HepG2 (cell line): ENCODE results near the gene KAZN. TPM values are rescaled to one million over a fixed set of nuclear protein-coding genes. Genes with fewer than 3 reads are reported as not detected.

Source experiments
- ATAC-seq: fragments of 200-7000 bp; cut with Tn5 transposase; 3 replicates; pipeline ENCODE4 v1.9.1; 2020; ENCODE audit warnings: mild to moderate bottlenecking, moderate library complexity
- BruUV-seq: library from RNA; stranded (reverse); fragments of 400-500 nt; replicated peaks from 2 replicates; lab custom pipeline; 2021; lab: Mats Ljungman, UMichigan
- CTCF ChIA-PET: fragments of 300-600 bp; formaldehyde crosslinking; extraction: SDS; loops from one replicate; lab custom pipeline; 2021; ENCODE audit warnings: low total read pairs, inconsistent platforms, low intra/inter-chr PET ratio; lab: Yijun Ruan, JAX
- POLR2A ChIA-PET: fragments of 350-600 bp; sonication (Branson Sonifier 250); formaldehyde crosslinking; loops from one replicate; lab custom pipeline; 2020; ENCODE audit warnings: antibody characterized with exemption, inconsistent platforms; lab: Yijun Ruan, JAX
- DNase-seq: peaks from one replicate; pipeline ENCODE4 v3.0.0-alpha.2; 2015; ENCODE audit warnings: low spot score
- FAIRE-seq: peaks from 3 replicates; lab custom pipeline; 2011; peaks lifted over from hg19 to GRCh38; lab: Jason Lieb, UNC
- H2AFZ ChIP-seq: one replicate; pipeline ENCODE4 v1.6.1; 2011; ENCODE audit warnings: low read length, inconsistent platforms
- H3K27ac ChIP-seq: fragments of 300-600 bp; 3 replicates; pipeline ENCODE4 v1.8.0; 2011; ENCODE audit warnings: mixed run types, mild to moderate bottlenecking, mixed read lengths, low read length, inconsistent platforms; ENCODE audit not compliant: insufficient read depth; ENCODE audit errors: extremely low read length
- H3K27me3 ChIP-seq, 2 experiments: fragments of 200-600 bp in 1 of 2; 2 replicates in 1 of 2; 3 replicates in 1 of 2; pipeline versions ENCODE4 v1.6.0 to v1.8.0; 2011; ENCODE audit warnings: low read length in 2 of 2, mild to moderate bottlenecking in 2 of 2, moderate library complexity in 2 of 2, inconsistent platforms in 1 of 2; ENCODE audit not compliant: insufficient read depth in 2 of 2, control insufficient read depth in 1 of 2
- H3K36me3 ChIP-seq, 2 experiments: fragments of 200-600 bp in 1 of 2; replicated peaks in 1 of 2; 2 replicates in 1 of 2; 3 replicates in 1 of 2; pipeline versions ENCODE4 v1.5.1 to v1.8.0; 2011; ENCODE audit warnings: low read length in 2 of 2, inconsistent platforms in 1 of 2; ENCODE audit not compliant: insufficient read depth in 2 of 2, control insufficient read depth in 1 of 2
- H3K4me1 ChIP-seq: 2 replicates; pipeline ENCODE4 v1.5.1; 2012; ENCODE audit warnings: low read length, inconsistent platforms; ENCODE audit not compliant: insufficient read depth
- H3K4me2 ChIP-seq: 2 replicates; pipeline ENCODE4 v1.6.0; 2011; ENCODE audit warnings: low read depth, low read length, inconsistent platforms
- H3K4me3 ChIP-seq, 3 experiments: fragments of 200-600 bp in 1 of 3; sonication (generic), shearing (Covaris generic) in 1 of 3; replicated peaks in 1 of 3; 2 replicates each; pipeline ENCODE4 v1.5.1; 2011 to 2016; ENCODE audit warnings: low read length in 3 of 3, inconsistent platforms in 2 of 3, low read depth in 2 of 3, mild to moderate bottlenecking in 2 of 3, control low read depth in 1 of 3, mixed read lengths in 1 of 3; ENCODE audit not compliant: insufficient read depth in 1 of 3
- H3K79me2 ChIP-seq: one replicate; pipeline ENCODE4 v1.6.1; 2011; ENCODE audit warnings: low read length, inconsistent platforms; ENCODE audit not compliant: insufficient read depth
- H3K9ac ChIP-seq: 2 replicates; pipeline ENCODE4 v1.6.0; 2011; ENCODE audit warnings: mild to moderate bottlenecking, low read depth, low read length, inconsistent platforms; ENCODE audit not compliant: insufficient read depth
- H3K9me3 ChIP-seq: 2 replicates; pipeline ENCODE4 v1.5.1; 2012; ENCODE audit warnings: mild to moderate bottlenecking, low read length
- H4K20me1 ChIP-seq: 2 replicates; pipeline ENCODE4 v1.6.0; 2011; ENCODE audit warnings: inconsistent platforms, mild to moderate bottlenecking, low read length, moderate library complexity; ENCODE audit not compliant: insufficient read depth
- BHLHE40 ChIP-seq: IDR thresholded peaks from 2 replicates; pipeline ENCODE4 v1.6.1; 2011; ENCODE audit warnings: low read length, improper control_type of control experiment
- CHD2 ChIP-seq: IDR thresholded peaks from 2 replicates; pipeline ENCODE4 v1.6.1; 2011; ENCODE audit warnings: low read depth, low read length, improper control_type of control experiment
- DR1 ChIP-seq: sonication (generic); formaldehyde crosslinking; IDR thresholded peaks from 2 replicates; pipeline ENCODE4 v1.8.0; 2021; ENCODE audit warnings: mild to moderate bottlenecking, missing genetic modification reagents, inconsistent platforms
- GATA4 ChIP-seq: sonication (generic); IDR thresholded peaks from 2 replicates; pipeline ENCODE4 v1.6.1; 2016; ENCODE audit warnings: antibody characterized with exemption, low read depth, borderline replicate concordance
- KLF9 ChIP-seq: IDR thresholded peaks from 2 replicates; pipeline ENCODE4 v1.6.1; 2016; ENCODE audit warnings: low read depth
- LCORL ChIP-seq, 2 experiments: fragments of 450-650 bp in 1 of 2; sonication (generic) in 1 of 2; formaldehyde crosslinking in 1 of 2; IDR thresholded peaks; 2 replicates each; pipeline versions ENCODE4 v1.5.0 to v1.6.1; 2017 to 2020; ENCODE audit warnings: antibody characterized with exemption in 1 of 2, missing genetic modification reagents in 1 of 2
- RXRB ChIP-seq: IDR thresholded peaks from 2 replicates; pipeline ENCODE4 v1.6.1; 2016; ENCODE audit warnings: borderline replicate concordance, missing genetic modification reagents, missing compliant biosample characterization
- ZNF264 ChIP-seq: sonication (generic); formaldehyde crosslinking; IDR thresholded peaks from 2 replicates; pipeline ENCODE4 v1.4.0; 2020; ENCODE audit warnings: missing genetic modification reagents
- ZNF274 ChIP-seq: sonication (generic); formaldehyde crosslinking; IDR thresholded peaks from 2 replicates; pipeline ENCODE4 v1.5.1; 2020; ENCODE audit warnings: mild to moderate bottlenecking, missing genetic modification reagents
- ZNF333 ChIP-seq: sonication (generic); formaldehyde crosslinking; IDR thresholded peaks from 2 replicates; pipeline ENCODE4 v1.4.0; 2020; ENCODE audit warnings: mild to moderate bottlenecking, missing genetic modification reagents, borderline replicate concordance
- WGBS: methylation state at CpG from one replicate; pipeline ENCODE4 v1.1.6; 2017; ENCODE audit warnings: low lambda C conversion rate; 5-methylcytosine and 5-hydroxymethylcytosine counted together
- in situ Hi-C: cut with HindIII; loops from 2 replicates; pipeline ENCODE4 v1.10.0; 2017; ENCODE audit warnings: low pct_unique_long_range_greater_than_20kb; ENCODE audit not compliant: extremely low pct_ligation_motif_present
- intact Hi-C: fragments of 100-400 bp; cut with micrococcal nuclease; formaldehyde crosslinking; loops from one replicate; pipeline ENCODE4 v1.10.0; 2022; ENCODE audit not compliant: unreplicated experiment
- polyA plus RNA-seq, 8 experiments: library from polyadenylated mRNA; depleted of rRNA in 3 of 8; stranded (reverse) in 7 of 8; unstranded in 1 of 8; fragments of >200 nt; fragmentation: Illumina TruSeq in 4 of 8; extraction: Trizol in 4 of 8; gene quantifications; 2 replicates each; pipeline versions ENCODE4 v1.2.1 to v1.2.3, GENCODE V29; 2011 to 2016; ENCODE audit warnings: low read depth in 4 of 8, missing spikeins in 1 of 8, mixed read lengths in 1 of 8; ENCODE audit not compliant: insufficient read depth in 1 of 8
- total RNA-seq, 5 experiments: library from RNA; depleted of rRNA; stranded (reverse); fragments of >200 nt; fragmentation: Illumina TruSeq; extraction: Trizol; gene quantifications; 2 replicates each; pipeline ENCODE4 v1.2.3, GENCODE V29; 2016; ENCODE audit warnings: low read depth in 1 of 5
- TF ChIP-seq, protein P1 (sequence below): IDR thresholded peaks from 2 replicates; pipeline ENCODE4 v1.6.1; 2012; ENCODE audit warnings: low read length, improper control_type of control experiment
- TF ChIP-seq, protein P2 (sequence below): IDR thresholded peaks from 2 replicates; pipeline ENCODE4 v1.6.1; 2016; ENCODE audit warnings: control low read depth
- TF ChIP-seq, protein P3 (sequence below): sonication (generic); formaldehyde crosslinking; IDR thresholded peaks from 2 replicates; pipeline ENCODE4 v1.4.0; 2020; ENCODE audit warnings: missing genetic modification reagents, mild to moderate bottlenecking, borderline replicate concordance
- TF ChIP-seq, protein P4 (sequence below): sonication (generic); formaldehyde crosslinking; conservative IDR thresholded peaks from 2 replicates; pipeline ENCODE4 v1.8.1; 2023; ENCODE audit warnings: missing genetic modification reagents

Gene KAZN
- total and polyA plus RNA-seq, 2 of the 13 experiments (the other 11 are each of a cell fraction or from before 2014, with no cell fraction given): 10.4 to 13.5 TPM

DNA sequence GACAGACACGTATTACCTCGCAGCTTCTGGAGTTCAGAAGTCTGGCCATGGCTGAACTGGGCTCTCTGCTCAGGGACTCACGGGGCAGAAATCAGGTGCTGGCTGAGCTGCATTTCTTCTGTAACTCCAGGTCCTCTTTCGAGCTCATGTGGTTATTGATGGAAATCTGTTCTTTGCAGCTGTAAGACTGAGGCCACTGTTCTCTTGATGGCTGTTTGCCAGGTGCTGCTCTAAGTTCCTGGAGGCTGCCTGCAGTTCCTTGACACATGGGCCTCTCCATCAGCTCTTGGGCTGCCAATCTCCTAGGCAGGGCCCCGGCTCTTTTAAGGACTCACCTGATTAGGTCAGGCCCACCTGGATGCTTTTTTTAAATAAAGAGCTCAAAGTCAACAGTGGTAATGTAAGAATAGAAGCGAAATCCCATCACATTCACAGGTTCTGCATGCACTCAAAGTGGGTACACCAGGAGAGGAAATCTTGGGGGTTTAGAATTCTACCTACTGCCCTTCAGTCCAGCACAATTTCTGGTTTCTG, 139.1 kb downstream of the KAZN start:
- Histone ChIP-seq H3K4me2 (no peak overlapping the region), H3K4me3 (no peak overlapping the region), H2AFZ (no peak overlapping the region), H3K9me3 (no peaks in the 10 kb centered on the region), H3K27ac (no peak overlapping the region), H3K79me2 (no peaks in the 10 kb centered on the region), H3K9ac (no peak overlapping the region), H3K36me3 (no peaks in the 10 kb centered on the region), H3K27me3 (peaks cover 1 to 84% of the 10 kb centered on the region in 2 experiments), H3K4me1 (no peaks in the 10 kb centered on the region), H4K20me1 (no peaks in the 10 kb centered on the region)
- ChIA-PET CTCF (no interaction called here), POLR2A (no interaction called here)
- 20% methylated on average over 1 of the region's 6 CpGs for WGBS
- in situ Hi-C loops: no loop called here
- no peak for DNase-seq
- FAIRE-seq: no peak
- BruUV-seq: no TSS peak
- no peak for ATAC-seq
- intact Hi-C loops: no loop called here
- TF ChIP-seq, protein P1, sequence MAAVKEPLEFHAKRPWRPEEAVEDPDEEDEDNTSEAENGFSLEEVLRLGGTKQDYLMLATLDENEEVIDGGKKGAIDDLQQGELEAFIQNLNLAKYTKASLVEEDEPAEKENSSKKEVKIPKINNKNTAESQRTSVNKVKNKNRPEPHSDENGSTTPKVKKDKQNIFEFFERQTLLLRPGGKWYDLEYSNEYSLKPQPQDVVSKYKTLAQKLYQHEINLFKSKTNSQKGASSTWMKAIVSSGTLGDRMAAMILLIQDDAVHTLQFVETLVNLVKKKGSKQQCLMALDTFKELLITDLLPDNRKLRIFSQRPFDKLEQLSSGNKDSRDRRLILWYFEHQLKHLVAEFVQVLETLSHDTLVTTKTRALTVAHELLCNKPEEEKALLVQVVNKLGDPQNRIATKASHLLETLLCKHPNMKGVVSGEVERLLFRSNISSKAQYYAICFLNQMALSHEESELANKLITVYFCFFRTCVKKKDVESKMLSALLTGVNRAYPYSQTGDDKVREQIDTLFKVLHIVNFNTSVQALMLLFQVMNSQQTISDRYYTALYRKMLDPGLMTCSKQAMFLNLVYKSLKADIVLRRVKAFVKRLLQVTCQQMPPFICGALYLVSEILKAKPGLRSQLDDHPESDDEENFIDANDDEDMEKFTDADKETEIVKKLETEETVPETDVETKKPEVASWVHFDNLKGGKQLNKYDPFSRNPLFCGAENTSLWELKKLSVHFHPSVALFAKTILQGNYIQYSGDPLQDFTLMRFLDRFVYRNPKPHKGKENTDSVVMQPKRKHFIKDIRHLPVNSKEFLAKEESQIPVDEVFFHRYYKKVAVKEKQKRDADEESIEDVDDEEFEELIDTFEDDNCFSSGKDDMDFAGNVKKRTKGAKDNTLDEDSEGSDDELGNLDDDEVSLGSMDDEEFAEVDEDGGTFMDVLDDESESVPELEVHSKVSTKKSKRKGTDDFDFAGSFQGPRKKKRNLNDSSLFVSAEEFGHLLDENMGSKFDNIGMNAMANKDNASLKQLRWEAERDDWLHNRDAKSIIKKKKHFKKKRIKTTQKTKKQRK: no peak
- TF ChIP-seq, protein P2, sequence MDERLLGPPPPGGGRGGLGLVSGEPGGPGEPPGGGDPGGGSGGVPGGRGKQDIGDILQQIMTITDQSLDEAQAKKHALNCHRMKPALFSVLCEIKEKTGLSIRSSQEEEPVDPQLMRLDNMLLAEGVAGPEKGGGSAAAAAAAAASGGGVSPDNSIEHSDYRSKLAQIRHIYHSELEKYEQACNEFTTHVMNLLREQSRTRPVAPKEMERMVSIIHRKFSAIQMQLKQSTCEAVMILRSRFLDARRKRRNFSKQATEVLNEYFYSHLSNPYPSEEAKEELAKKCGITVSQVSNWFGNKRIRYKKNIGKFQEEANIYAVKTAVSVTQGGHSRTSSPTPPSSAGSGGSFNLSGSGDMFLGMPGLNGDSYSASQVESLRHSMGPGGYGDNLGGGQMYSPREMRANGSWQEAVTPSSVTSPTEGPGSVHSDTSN (CRISPR knock-in tag): no peak
- TF ChIP-seq, protein P3, sequence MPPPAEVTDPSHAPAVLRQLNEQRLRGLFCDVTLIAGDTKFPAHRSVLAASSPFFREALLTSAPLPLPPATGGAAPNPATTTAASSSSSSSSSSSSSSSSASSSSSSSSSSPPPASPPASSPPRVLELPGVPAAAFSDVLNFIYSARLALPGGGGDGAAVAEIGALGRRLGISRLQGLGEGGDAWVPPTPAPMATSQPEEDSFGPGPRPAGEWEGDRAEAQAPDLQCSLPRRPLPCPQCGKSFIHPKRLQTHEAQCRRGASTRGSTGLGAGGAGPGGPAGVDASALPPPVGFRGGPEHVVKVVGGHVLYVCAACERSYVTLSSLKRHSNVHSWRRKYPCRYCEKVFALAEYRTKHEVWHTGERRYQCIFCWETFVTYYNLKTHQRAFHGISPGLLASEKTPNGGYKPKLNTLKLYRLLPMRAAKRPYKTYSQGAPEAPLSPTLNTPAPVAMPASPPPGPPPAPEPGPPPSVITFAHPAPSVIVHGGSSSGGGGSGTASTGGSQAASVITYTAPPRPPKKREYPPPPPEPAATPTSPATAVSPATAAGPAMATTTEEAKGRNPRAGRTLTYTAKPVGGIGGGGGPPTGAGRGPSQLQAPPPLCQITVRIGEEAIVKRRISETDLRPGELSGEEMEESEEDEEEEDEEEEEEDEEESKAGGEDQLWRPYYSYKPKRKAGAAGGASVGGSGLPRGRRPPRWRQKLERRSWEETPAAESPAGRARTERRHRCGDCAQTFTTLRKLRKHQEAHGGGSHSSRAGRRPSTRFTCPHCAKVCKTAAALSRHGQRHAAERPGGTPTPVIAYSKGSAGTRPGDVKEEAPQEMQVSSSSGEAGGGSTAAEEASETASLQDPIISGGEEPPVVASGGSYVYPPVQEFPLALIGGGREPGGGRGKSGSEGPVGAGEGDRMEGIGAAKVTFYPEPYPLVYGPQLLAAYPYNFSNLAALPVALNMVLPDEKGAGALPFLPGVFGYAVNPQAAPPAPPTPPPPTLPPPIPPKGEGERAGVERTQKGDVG (CRISPR knock-in tag): no peak
- TF ChIP-seq ZNF264 (CRISPR knock-in tag): no peak
- no peak for TF ChIP-seq LCORL (IDR thresholded peaks at IDR 0.05)
- TF ChIP-seq LCORL (CRISPR knock-in tag; IDR thresholded peaks at IDR 0.05): no peak
- TF ChIP-seq ZNF333 (CRISPR knock-in tag): no peak
- TF ChIP-seq ZNF274: no peak
- no peak for TF ChIP-seq CHD2
- no peak for TF ChIP-seq KLF9 (CRISPR knock-in tag)
- TF ChIP-seq DR1: no peak
- TF ChIP-seq BHLHE40: no peak
- TF ChIP-seq GATA4: no peak
- TF ChIP-seq RXRB (CRISPR knock-in tag): no peak
- TF ChIP-seq, protein P4, sequence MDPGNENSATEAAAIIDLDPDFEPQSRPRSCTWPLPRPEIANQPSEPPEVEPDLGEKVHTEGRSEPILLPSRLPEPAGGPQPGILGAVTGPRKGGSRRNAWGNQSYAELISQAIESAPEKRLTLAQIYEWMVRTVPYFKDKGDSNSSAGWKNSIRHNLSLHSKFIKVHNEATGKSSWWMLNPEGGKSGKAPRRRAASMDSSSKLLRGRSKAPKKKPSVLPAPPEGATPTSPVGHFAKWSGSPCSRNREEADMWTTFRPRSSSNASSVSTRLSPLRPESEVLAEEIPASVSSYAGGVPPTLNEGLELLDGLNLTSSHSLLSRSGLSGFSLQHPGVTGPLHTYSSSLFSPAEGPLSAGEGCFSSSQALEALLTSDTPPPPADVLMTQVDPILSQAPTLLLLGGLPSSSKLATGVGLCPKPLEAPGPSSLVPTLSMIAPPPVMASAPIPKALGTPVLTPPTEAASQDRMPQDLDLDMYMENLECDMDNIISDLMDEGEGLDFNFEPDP (CRISPR knock-in tag): no peak
